ENCODE results near the gene STK32B. TPM values are rescaled to one million over a fixed set of nuclear protein-coding genes. Genes with fewer than 3 reads are reported as not detected.

The STK32B gene
- total RNA-seq, 1 experiment from 2014 or later: not detected

DNA sequence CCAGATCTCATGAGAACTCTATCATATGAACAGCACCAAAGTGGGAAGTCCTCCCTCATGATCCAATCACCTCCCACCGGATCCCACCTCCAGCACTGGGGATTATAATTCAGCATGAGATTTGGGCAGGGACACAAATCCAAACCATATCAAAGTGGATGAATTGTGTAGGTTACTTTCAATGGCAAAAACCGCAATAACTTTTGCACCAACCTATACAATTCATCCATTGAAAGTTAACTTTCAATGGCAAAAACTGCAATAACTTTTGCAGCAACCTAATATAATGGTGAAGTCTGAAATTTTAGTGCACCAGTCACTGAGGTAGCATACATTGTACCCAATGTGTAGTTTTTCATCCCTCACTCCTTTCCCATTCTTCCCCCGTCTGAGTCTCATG, 16.6 kb downstream of the STK32B start:
- H3K36me3 Mint-ChIP-seq (ENCODE audit: insufficient read depth, unreplicated experiment): no peaks in the 10 kb centered on the region
- no peak overlapping the region for H3K27ac Mint-ChIP-seq (ENCODE audit: unreplicated experiment)
- no peak for DNase-seq
- no peak overlapping the region for H3K4me3 Mint-ChIP-seq (ENCODE audit: low read depth, unreplicated experiment)
- CTCF ChIA-PET: no interaction called here
- H3K27me3 Mint-ChIP-seq (ENCODE audit: unreplicated experiment): no peaks in the 10 kb centered on the region
- peaks cover 11% of the 10 kb centered on the region for H3K9me3 Mint-ChIP-seq (ENCODE audit: low read depth, unreplicated experiment)
- intact Hi-C loops (cut with micrococcal nuclease; ENCODE audit: unreplicated experiment): no loop called here
- TF ChIP-seq, protein P1, sequence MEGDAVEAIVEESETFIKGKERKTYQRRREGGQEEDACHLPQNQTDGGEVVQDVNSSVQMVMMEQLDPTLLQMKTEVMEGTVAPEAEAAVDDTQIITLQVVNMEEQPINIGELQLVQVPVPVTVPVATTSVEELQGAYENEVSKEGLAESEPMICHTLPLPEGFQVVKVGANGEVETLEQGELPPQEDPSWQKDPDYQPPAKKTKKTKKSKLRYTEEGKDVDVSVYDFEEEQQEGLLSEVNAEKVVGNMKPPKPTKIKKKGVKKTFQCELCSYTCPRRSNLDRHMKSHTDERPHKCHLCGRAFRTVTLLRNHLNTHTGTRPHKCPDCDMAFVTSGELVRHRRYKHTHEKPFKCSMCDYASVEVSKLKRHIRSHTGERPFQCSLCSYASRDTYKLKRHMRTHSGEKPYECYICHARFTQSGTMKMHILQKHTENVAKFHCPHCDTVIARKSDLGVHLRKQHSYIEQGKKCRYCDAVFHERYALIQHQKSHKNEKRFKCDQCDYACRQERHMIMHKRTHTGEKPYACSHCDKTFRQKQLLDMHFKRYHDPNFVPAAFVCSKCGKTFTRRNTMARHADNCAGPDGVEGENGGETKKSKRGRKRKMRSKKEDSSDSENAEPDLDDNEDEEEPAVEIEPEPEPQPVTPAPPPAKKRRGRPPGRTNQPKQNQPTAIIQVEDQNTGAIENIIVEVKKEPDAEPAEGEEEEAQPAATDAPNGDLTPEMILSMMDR (IDR thresholded peaks at IDR 0.05; ENCODE audit: unreplicated experiment): no peak
- no peaks in the 10 kb centered on the region for H3K4me1 Mint-ChIP-seq (ENCODE audit: low read depth, unreplicated experiment)
- no TSS peak for BruUV-seq (replicated peaks)

DNA sequence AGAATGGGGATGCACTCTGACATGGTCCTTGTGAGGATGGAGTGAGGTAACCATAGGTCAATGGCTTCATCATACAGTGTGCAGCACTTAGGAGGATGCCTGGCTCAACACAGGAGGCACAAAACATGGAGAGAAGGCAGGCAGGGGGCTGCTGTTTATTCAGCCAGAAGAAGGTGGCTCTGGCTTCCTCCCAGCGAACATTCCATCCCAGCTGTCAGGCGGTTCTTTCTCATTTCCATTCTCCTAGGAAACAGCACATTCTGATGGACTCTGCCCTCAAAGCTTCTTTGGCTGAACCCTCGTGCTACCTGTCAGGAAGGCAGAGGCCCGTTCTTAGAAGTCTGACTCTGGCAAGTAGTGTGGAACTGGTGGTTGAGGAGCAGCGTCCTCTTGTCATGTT, 18.6 kb downstream of the STK32B start:
- TF ChIP-seq, protein P1 (IDR thresholded peaks at IDR 0.05; ENCODE audit: unreplicated experiment): no peak
- Mint-ChIP-seq H3K27me3 (ENCODE audit: unreplicated experiment) (no peaks in the 10 kb centered on the region), H3K36me3 (ENCODE audit: insufficient read depth, unreplicated experiment) (no peaks in the 10 kb centered on the region), H3K9me3 (ENCODE audit: low read depth, unreplicated experiment) (peaks cover 11% of the 10 kb centered on the region), H3K4me1 (ENCODE audit: low read depth, unreplicated experiment) (no peaks in the 10 kb centered on the region), H3K4me3 (ENCODE audit: low read depth, unreplicated experiment) (no peak overlapping the region), H3K27ac (ENCODE audit: unreplicated experiment) (no peak overlapping the region)
- intact Hi-C loops (cut with micrococcal nuclease; ENCODE audit: unreplicated experiment): no loop called here
- DNase-seq: no peak
- no TSS peak for BruUV-seq (replicated peaks)
- CTCF ChIA-PET: no interaction called here

DNA sequence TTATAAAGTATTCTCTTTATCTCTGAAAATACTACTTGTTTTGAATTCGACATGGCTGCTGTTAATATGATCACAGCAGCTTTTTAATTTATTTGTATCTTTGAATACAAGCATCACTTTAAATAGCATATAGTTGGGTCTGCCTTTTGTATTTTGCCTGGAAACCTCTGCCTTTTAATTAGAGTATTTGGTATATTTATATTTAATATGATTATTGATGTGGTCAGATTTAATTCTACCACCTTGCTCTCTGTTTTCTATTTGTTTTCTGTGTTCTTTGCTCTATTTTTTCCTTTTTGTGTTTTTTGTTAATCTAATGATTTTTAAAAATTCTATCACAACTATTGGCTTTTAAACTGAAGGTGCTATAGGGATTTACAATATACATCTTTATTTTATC, 21.7 kb downstream of the STK32B start:
- no TSS peak for BruUV-seq (replicated peaks)
- peaks cover 11% of the 10 kb centered on the region for H3K9me3 Mint-ChIP-seq (ENCODE audit: low read depth, unreplicated experiment)

DNA sequence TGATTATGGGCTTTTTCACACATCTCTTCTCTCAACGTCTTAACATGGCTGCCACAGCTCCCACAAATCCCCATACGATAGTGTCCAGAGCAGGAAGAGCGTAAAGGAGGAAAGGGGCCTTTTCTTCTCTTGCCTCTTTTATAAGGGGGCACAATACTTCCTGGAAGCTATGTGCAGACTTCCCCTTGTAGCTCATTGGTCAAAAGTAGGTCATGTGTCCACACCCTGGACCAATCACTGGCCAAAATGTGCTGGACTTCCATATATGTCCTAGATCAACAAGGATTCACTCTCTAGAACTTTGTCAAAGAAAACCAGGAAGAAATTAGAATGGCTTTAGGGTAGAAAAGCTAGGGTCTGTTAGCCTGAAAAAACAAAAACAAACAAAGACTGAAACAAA, 26.7 kb downstream of the STK32B start:
- DNase-seq: no peak
- TF ChIP-seq, protein P1 (IDR thresholded peaks at IDR 0.05; ENCODE audit: unreplicated experiment): no peak
- H3K4me3 Mint-ChIP-seq (ENCODE audit: low read depth, unreplicated experiment): no peak overlapping the region
- BruUV-seq (replicated peaks): no TSS peak
- intact Hi-C loops (cut with micrococcal nuclease; ENCODE audit: unreplicated experiment): no loop called here
- H3K27me3 Mint-ChIP-seq (ENCODE audit: unreplicated experiment): no peaks in the 10 kb centered on the region
- H3K9me3 Mint-ChIP-seq (ENCODE audit: low read depth, unreplicated experiment): peaks cover 17% of the 10 kb centered on the region
- H3K36me3 Mint-ChIP-seq (ENCODE audit: insufficient read depth, unreplicated experiment): no peaks in the 10 kb centered on the region
- no peak overlapping the region for H3K27ac Mint-ChIP-seq (ENCODE audit: unreplicated experiment)
- H3K4me1 Mint-ChIP-seq (ENCODE audit: low read depth, unreplicated experiment): no peaks in the 10 kb centered on the region
- CTCF ChIA-PET: no interaction called here

More for the DNA sequence above, 21.7 kb downstream of the STK32B start:
- Mint-ChIP-seq H3K27me3 (ENCODE audit: unreplicated experiment) (no peaks in the 10 kb centered on the region), H3K4me1 (ENCODE audit: low read depth, unreplicated experiment) (no peaks in the 10 kb centered on the region), H3K4me3 (ENCODE audit: low read depth, unreplicated experiment) (no peak overlapping the region), H3K36me3 (ENCODE audit: insufficient read depth, unreplicated experiment) (no peaks in the 10 kb centered on the region), H3K27ac (ENCODE audit: unreplicated experiment) (no peak overlapping the region)
- TF ChIP-seq, protein P1 (IDR thresholded peaks at IDR 0.05; ENCODE audit: unreplicated experiment): no peak
- CTCF ChIA-PET: no interaction called here
- intact Hi-C loops (cut with micrococcal nuclease; ENCODE audit: unreplicated experiment): no loop called here
- no peak for DNase-seq
